Measurements from ENCODE around the gene SFXN4.

GRCh38 chr10:119209035-119209735 is 43.7 kb upstream of the SFXN4 start:
- TF ChIP-seq EZH2 (IDR thresholded peaks at IDR 0.05) (no peak), POLR2AphosphoS5 (IDR thresholded peaks at IDR 0.05; ENCODE audit: borderline replicate concordance, low read depth, low read length) (0 out of 2 replicates have a peak, but pooled peaks have one; percentile 8)

Data from SK-N-MC (cell line).